SK-N-SH treated with all-trans-retinoic acid at 6 μM for 48 hours (cell line): ENCODE data around the gene CMC1.

Experiments
- BACH2 ChIP-seq: fragments of 250-450 bp; sonication (Bioruptor Pico); IDR thresholded peaks from 2 replicates; pipeline ENCODE4 v1.9.0; 2021; ENCODE audit warnings: mild to moderate bottlenecking, borderline replicate concordance
- CREB5 ChIP-seq: fragments of 250-450 bp; sonication (Bioruptor Pico); IDR thresholded peaks from 2 replicates; pipeline ENCODE4 v1.5.1; 2020; ENCODE audit warnings: low read depth, mild to moderate bottlenecking, moderate library complexity
- CSRNP3 ChIP-seq: fragments of 250-450 bp; sonication (Bioruptor Pico); IDR thresholded peaks from 2 replicates; pipeline ENCODE4 v1.5.1; 2021; ENCODE audit warnings: mild to moderate bottlenecking, moderate library complexity
- PATZ1 ChIP-seq: fragments of 250-450 bp; sonication (Bioruptor Pico); IDR thresholded peaks from 2 replicates; pipeline ENCODE4 v1.8.0; 2020; ENCODE audit warnings: mild to moderate bottlenecking, moderate library complexity, borderline replicate concordance
- RARB ChIP-seq: fragments of 250-450 bp; sonication (Bioruptor Pico); IDR thresholded peaks from 2 replicates; pipeline ENCODE4 v1.8.0; 2021; ENCODE audit warnings: mild to moderate bottlenecking, moderate library complexity

- TF ChIP-seq CREB5 (no peak), RARB (no peak), PATZ1 (no peak), CSRNP3 (CRISPR knock-in tag) (no peak), BACH2 (CRISPR knock-in tag) (no peak)
These were observed 93.1 kb downstream of the CMC1 start for GRCh38 chr3:28334552-28334951.
